CD4-positive, alpha-beta T cell treated with Interleukin-4 for 4 hours (primary cell): ENCODE measurements around the gene UBE2G2.
A peak's percentile ranks its signal among the peaks of the same experiment; 100 is the strongest.

Experiments
- DNase-seq: peaks from one replicate; pipeline ENCODE4 v3.0.0-alpha.2; 2020

The UBE2G2 gene

GRCh38 chr21:44784810-44785209 is 16.8 kb downstream of the UBE2G2 start:
- no peak for DNase-seq

- DNase-seq = no peak
Observed at GRCh38 chr21:44783020-44783696, 18.5 kb downstream of the UBE2G2 start.

- DNase-seq = no peak
Observed at GRCh38 chr21:44780767-44781459, 20.7 kb downstream of the UBE2G2 start.

DNA sequence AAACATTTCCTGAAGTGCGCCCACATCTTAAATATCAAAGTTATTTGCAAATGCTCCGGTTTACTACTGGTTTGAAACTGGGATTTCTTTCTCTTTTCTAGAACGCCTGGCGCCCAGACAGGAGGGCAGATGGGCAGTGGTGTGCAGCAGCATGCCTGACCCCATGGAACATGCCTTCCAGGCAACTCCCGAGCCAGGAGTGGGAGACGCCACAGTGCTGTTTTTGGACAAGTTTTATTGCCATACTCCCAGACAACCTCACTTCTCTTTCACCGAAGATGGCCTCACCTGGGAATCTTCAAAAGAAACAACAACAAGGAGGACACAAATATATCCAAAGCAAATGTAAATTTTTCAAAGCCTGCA is 21.5 kb downstream of the UBE2G2 start:
- no peak for DNase-seq

DNA sequence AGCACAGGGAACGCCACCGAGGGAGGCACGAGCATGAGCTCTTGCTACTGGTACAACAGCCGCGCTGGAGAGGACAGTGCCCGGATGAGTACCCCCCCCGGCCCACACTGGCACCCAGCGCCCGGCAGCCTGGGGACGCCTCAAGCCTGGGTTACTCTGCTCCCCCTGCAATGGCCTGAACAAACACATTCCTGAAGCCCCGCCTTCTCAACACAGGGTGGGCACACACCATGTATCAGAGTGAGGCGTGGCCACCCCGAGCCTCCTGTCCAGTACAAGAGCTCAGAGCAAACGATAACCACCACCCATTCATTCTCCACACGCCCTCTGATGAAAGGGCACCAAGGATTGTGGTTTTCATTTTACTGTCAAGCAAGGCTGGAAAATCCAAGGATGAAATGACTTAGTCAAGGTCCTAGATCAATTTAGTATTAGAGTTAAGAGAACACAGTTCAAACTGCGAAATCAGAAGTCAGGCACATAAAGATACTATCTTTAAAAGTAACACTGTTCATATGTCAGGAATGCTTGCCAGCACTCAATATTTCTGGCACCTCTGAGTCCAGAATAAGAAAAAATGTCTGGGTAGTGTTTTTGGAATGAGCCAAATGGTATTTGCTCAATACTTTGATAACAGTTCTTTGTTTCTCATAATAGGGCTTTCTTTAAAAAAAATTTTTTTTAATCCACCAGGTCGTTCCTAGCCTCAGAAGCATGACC is 22.0 kb downstream of the UBE2G2 start:
- DNase-seq = no peak

DNA sequence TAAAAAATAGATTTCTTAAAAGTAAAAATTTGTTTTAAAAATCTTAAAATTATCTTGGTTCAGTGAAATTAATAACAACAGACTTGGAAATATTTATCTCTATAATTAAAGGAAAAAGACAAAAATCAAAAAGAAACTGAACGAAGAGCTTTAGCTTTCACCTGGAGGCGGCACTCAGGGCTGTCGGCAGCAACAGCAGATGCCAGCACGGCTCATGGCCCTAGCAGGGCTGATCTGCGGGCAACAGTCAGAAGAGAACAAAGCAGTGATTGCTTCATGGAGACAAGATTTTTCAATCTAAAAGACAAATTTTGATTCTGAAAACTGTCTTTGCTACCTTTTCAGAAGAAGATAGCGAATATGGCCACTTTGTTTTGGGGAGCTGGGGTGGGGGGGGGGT is 22.6 kb downstream of the UBE2G2 start:
- no peak for DNase-seq

- no peak for DNase-seq
Observed at GRCh38 chr21:44778499-44778911, 23.1 kb downstream of the UBE2G2 start.

DNA sequence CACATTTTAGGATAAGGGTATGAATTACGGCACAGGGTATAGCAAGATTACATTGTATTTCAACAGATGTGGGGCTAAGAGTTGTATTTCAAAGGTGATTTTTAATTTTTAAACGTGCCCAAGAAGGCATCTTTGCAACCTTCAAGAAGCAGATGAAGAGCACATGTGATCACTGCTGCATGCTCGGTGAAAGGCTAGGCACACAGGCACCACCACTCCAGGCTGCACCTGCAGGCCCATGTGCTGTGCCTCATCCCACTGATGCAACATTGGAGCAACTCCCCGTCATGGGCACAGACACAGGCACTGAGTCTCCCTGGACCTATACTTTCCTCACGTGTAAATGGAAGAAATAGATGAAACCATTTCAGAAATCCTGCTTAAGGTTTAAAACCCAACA is 23.5 kb downstream of the UBE2G2 start:
- no peak for DNase-seq

DNA sequence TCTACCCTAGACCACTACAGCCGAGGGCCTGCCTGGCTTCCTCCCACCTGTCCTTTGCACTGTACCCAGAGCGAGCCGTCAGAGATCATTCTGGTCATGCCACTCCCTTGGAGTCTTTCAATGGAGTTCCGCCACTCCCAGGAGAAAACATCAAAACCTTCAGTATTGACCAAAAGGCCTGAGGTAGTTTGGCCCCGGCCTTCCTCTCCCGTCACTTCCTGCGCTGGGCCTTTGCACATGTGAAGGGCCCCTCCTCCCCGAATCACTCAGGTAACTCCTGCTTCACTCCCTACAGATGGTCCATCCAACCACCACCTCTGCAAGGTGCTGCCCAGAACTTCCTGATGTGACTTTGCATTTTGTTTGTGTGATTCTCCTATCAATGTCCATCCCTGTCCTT is 26.6 kb downstream of the UBE2G2 start:
- DNase-seq = no peak

DNA sequence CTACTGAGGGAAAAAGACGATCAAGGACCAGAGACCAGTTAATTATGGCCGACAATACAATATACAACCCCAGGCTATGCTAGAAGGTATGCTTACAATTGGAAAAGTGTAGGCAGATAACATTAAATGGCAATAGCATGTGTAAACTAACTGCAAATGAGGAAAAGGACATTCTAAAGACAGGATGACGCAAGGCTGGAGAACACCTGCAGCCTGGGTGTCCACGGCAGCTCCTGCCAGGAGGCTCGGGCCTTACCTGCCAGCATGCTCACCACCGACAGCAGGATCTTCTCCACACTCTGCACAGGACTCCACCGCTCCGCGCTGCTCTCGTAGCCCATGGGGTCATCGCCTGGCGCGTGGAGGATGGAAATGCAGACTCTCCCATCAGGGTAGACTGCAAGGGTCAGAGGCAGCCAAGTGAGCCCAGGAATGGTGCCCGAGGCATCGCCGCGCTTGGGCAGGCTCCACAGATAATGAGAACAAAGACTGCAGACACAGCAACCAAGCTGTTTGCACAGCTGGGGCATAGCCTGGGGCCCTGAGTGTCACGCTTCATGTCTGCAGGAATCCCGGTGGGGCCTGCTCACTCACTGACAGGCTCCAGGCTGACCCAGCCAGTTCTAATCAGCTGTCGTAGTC is 28.2 kb downstream of the UBE2G2 start:
- no peak for DNase-seq

- no peak for DNase-seq
Observed at GRCh38 chr21:44771896-44772525, 29.6 kb downstream of the UBE2G2 start.

GRCh38 chr21:44767834-44768831 is 33.5 kb downstream of the UBE2G2 start:
- DNase-seq = no peak

GRCh38 chr21:44766818-44767354 is 34.7 kb downstream of the UBE2G2 start:
- no peak for DNase-seq

GRCh38 chr21:44766014-44766817 is 35.4 kb downstream of the UBE2G2 start:
- DNase-seq = no peak

DNA sequence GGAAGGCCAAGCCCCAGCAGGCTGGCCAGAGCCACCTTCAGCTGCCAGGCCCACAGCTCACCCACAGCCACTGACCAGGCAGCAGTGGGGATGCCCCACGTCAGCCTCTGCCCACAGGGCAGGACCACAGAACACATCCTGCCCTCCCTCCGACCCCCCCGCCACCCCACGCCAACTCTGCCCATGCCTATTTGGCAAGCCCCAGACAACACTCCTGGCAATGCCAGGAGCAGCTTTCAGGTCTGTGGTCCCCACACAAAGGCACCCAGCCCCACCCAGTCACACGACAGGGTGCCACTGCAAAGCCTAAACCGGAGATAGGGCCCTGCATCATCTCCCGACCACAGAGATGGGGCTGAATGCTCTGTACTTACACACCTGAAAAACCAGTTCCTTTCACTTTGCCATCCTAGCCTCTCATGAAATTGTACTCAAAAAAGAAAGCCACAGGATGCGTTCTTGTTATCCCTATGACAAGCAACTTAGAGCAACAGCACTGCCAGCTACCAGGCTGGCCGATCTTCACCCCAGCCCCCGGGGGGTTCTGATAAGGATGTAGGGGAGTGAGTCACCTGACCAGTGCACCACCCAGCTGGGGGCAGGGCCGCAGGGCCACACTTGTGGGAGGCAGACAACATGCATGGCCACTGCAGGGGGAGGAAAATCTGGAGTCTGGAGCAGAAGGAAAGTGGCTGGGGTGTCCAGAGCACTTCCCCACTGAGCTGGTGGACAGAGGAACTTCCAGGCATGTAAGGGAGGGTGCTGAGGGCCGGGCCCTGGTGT is 36.2 kb downstream of the UBE2G2 start:
- peak; percentile 42 for DNase-seq

DNA sequence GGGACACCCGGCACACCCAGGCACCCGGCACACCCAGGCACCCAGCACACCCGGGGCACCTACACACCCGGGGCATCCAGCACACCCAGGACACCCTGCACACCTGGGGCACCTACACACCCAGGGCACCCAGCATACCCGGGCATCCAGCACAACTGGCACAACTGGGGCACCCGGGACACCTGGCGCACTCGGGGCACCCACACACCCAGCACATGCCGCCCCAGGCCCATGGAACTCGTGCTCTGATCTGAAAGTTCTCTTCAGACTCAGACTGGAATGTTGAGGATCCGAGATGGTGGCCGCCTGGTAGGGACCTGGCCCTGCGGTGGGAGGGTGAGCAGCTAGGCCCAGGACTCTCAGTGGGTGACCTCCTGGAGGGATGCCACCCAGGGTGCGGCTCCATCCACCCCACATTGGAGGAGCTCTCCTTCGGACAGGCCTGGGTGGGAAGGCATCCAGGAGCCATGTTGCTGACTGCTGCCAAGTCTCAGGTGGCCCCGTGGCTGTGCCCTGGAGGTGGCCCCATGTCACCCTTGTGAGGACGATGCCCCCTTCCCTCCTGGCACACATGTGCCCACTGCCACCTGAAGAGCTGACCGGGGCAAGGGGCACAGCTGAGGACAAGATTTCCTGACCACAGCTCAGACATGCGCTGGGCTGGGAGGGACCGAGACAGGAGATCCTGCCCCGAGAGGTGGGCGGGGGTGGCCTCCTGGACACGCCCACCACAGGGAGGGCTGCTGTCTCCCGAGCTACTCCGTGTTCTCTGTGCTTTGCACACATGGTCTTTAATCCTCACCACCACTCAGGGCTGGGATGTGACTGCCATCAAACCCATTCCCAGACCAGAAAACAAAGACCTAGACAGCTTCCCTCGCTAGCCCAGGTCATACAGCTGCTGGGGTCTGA is 37.0 kb downstream of the UBE2G2 start:
- no peak for DNase-seq

- DNase-seq = no peak
Observed at GRCh38 chr21:44763451-44764318, 37.9 kb downstream of the UBE2G2 start.

- DNase-seq = no peak
Observed at GRCh38 chr21:44763050-44763378, 38.6 kb downstream of the UBE2G2 start.
